Testis (tissue), 3 donors: ENCODE measurements around the gene ATOSB. TPM values are rescaled to one million over a fixed set of nuclear protein-coding genes. Genes with fewer than 3 reads are reported as not detected.

Source experiments
- DNase-seq: peaks from one replicate; pipeline ENCODE4 v3.0.0-alpha.2; 2019
- H3K27ac ChIP-seq, 2 donors: fragments of 200-600 bp; sonication (generic); one replicate each; pipeline ENCODE4 v1.5.1; 2019
- H3K27me3 ChIP-seq: fragments of 200-600 bp; sonication (generic); one replicate; pipeline ENCODE4 v1.5.1; 2019
- H3K36me3 ChIP-seq: fragments of 200-600 bp; sonication (generic); one replicate; pipeline ENCODE4 v1.5.1; 2017; ENCODE audit warnings: low read depth; ENCODE audit errors: missing control alignments
- H3K4me1 ChIP-seq: fragments of 200-600 bp; sonication (generic); one replicate; pipeline ENCODE4 v1.5.1; 2019
- H3K4me3 ChIP-seq, 2 donors: fragments of 200-600 bp; sonication (generic); one replicate each; pipeline ENCODE4 v1.5.1; 2017 to 2019
- H3K9me3 ChIP-seq: fragments of 200-600 bp; sonication (generic); one replicate; pipeline ENCODE4 v1.5.1; 2017
- CTCF ChIP-seq, 3 experiments: fragments of 450-650 bp in 2 of 3; fragments of 200-600 bp in 1 of 3; sonication (generic) in 1 of 3; IDR thresholded peaks; one replicate each; pipeline ENCODE4 v1.5.1; 2016 to 2019; ENCODE audit warnings: antibody characterized with exemption in 3 of 3, mild to moderate bottlenecking in 2 of 3, moderate library complexity in 1 of 3
- POLR2A ChIP-seq: fragments of 450-650 bp; IDR thresholded peaks from one replicate; pipeline ENCODE4 v1.6.1; 2017; ENCODE audit warnings: antibody characterized with exemption, mild to moderate bottlenecking, moderate library complexity
- WGBS, 2 donors: methylation state at CpG; one replicate each; pipeline ENCODE4 v1.1.5; 2018; 5-methylcytosine and 5-hydroxymethylcytosine counted together
- intact Hi-C: fragments of 100-400 bp; cut with DNase I; formaldehyde crosslinking; loops from one replicate; pipeline ENCODE4 v1.15.1; 2023; ENCODE audit warnings: low total_unique reads
- polyA plus RNA-seq: library from polyadenylated mRNA; stranded (reverse); fragments of 350-450 nt; fragmentation: Illumina TruSeq; extraction: RNeasy Lipid Tissue Mini Kit (QIAGEN cat#74804); gene quantifications from one replicate; pipeline ENCODE4 v1.2.3, GENCODE V29; 2014; ENCODE audit warnings: low read depth, low replicate concordance; ENCODE audit not compliant: insufficient read depth
- total RNA-seq, 2 donors: library from RNA; depleted of rRNA; stranded (reverse); fragments of >200 nt; gene quantifications; one replicate each; pipeline ENCODE4 v1.2.3, GENCODE V29; 2016

Gene ATOSB
- total and polyA plus RNA-seq, 3 donors from 2014 or later = 15.9 to 19.6 (median 16.0) TPM

GRCh38 chr9:35142037-35142436 is 26.4 kb upstream of the ATOSB start:
- intact Hi-C loops = no loop called here
- H3K4me1 ChIP-seq = no peaks in the 10 kb centered on the region
- TF ChIP-seq CTCF (IDR thresholded peaks at IDR 0.05) (no peak), POLR2A (no peak)
- no peaks in the 10 kb centered on the region for H3K36me3 ChIP-seq
- H3K9me3 ChIP-seq = no peaks in the 10 kb centered on the region
- 94 to 96% methylated on average over 5 of the region's 5 CpGs for WGBS, 2 donors
- H3K27me3 ChIP-seq = no peaks in the 10 kb centered on the region
- DNase-seq = no peak
- H3K4me3 ChIP-seq = no peak overlapping the region
- no peak overlapping the region for H3K27ac ChIP-seq

- no peak for TF ChIP-seq POLR2A
- no peak for TF ChIP-seq CTCF (IDR thresholded peaks at IDR 0.05)
- WGBS, 2 donors = 85% methylated on average over 2 of the region's 2 CpGs
- no peaks in the 10 kb centered on the region for H3K27me3 ChIP-seq
- no peaks in the 10 kb centered on the region for H3K9me3 ChIP-seq
- no peak overlapping the region for H3K4me3 ChIP-seq
- no peak for DNase-seq
- H3K36me3 ChIP-seq = no peaks in the 10 kb centered on the region
- no peak overlapping the region for H3K27ac ChIP-seq
- intact Hi-C loops = no loop called here
- no peaks in the 10 kb centered on the region for H3K4me1 ChIP-seq
Measured at GRCh38 chr9:35140093-35140492, 24.4 kb upstream of the ATOSB start.

GRCh38 chr9:35136866-35137265 is 21.2 kb upstream of the ATOSB start:
- H3K36me3 ChIP-seq = no peaks in the 10 kb centered on the region
- WGBS, 2 donors = 79% methylated on average over 8 of the region's 8 CpGs
- H3K27me3 ChIP-seq = no peaks in the 10 kb centered on the region
- intact Hi-C loops = no loop called here
- no peak overlapping the region for H3K4me3 ChIP-seq
- TF ChIP-seq POLR2A (no peak), CTCF (IDR thresholded peaks at IDR 0.05) (no peak)
- no peaks in the 10 kb centered on the region for H3K9me3 ChIP-seq
- H3K27ac ChIP-seq = no peak overlapping the region
- no peak for DNase-seq
- H3K4me1 ChIP-seq = no peaks in the 10 kb centered on the region

- H3K9me3 ChIP-seq = no peaks in the 10 kb centered on the region
- H3K4me1 ChIP-seq = no peaks in the 10 kb centered on the region
- TF ChIP-seq CTCF (IDR thresholded peaks at IDR 0.05) (no peak), POLR2A (no peak)
- H3K27me3 ChIP-seq = no peaks in the 10 kb centered on the region
- H3K27ac ChIP-seq = no peak overlapping the region
- 88 to 89% methylated on average over 7 of the region's 7 CpGs for WGBS, 2 donors
- intact Hi-C loops = no loop called here
- H3K36me3 ChIP-seq = no peaks in the 10 kb centered on the region
- no peak overlapping the region for H3K4me3 ChIP-seq
- no peak for DNase-seq
Measured at GRCh38 chr9:35135988-35136387, 20.3 kb upstream of the ATOSB start.

- H3K36me3 ChIP-seq = no peaks in the 10 kb centered on the region
- no peak for DNase-seq
- intact Hi-C loops = no loop called here
- no peak for TF ChIP-seq CTCF (IDR thresholded peaks at IDR 0.05)
- no peak for TF ChIP-seq POLR2A
- no peak overlapping the region for H3K4me3 ChIP-seq
- no peak overlapping the region for H3K27ac ChIP-seq
- whole genome bisulfite sequencing, 2 donors = 78 to 81% methylated on average over 6 of the region's 6 CpGs
- no peaks in the 10 kb centered on the region for H3K9me3 ChIP-seq
- no peaks in the 10 kb centered on the region for H3K4me1 ChIP-seq
- no peaks in the 10 kb centered on the region for H3K27me3 ChIP-seq
Measured at GRCh38 chr9:35134920-35135319, 19.3 kb upstream of the ATOSB start.
